Fibroblast of lung (primary cell): ENCODE data around the gene EXO1. TPM values are rescaled to one million over a fixed set of nuclear protein-coding genes. Genes with fewer than 3 reads are reported as not detected.

Source experiments
- DNase-seq, 2 donors: peaks; one replicate each; pipeline versions ENCODE4 v3.0.0 to v3.0.0-alpha.2; 2010; ENCODE audit warnings: low read depth in 2 of 2
- H2AFZ ChIP-seq: 2 replicates; pipeline ENCODE4 v1.5.1; 2012; ENCODE audit warnings: low read length, control low read depth, inconsistent platforms
- H3K27ac ChIP-seq: 2 replicates; pipeline ENCODE4 v1.5.1; 2011; ENCODE audit warnings: low read length, control low read depth; ENCODE audit not compliant: insufficient read depth
- H3K27me3 ChIP-seq: 2 replicates; pipeline ENCODE4 v1.5.1; 2011; ENCODE audit warnings: mild to moderate bottlenecking, low read length; ENCODE audit not compliant: control insufficient read depth, insufficient read depth
- H3K36me3 ChIP-seq: 2 replicates; pipeline ENCODE4 v1.5.1; 2011; ENCODE audit warnings: low read length; ENCODE audit not compliant: control insufficient read depth, insufficient read depth
- H3K4me1 ChIP-seq: 2 replicates; pipeline ENCODE4 v1.5.1; 2011; ENCODE audit warnings: low read length; ENCODE audit not compliant: control insufficient read depth, insufficient read depth; ENCODE audit errors: extremely low read depth
- H3K4me2 ChIP-seq: 2 replicates; pipeline ENCODE4 v1.5.1; 2011; ENCODE audit warnings: low read length, control low read depth; ENCODE audit not compliant: insufficient read depth; ENCODE audit errors: extremely low read depth
- H3K4me3 ChIP-seq, 4 experiments: fragments of 200-600 bp in 1 of 4; sonication (generic) in 1 of 4; replicated peaks in 1 of 4; 2 replicates each; pipeline ENCODE4 v1.5.1; 2011 to 2016; ENCODE audit warnings: low read length in 4 of 4, low read depth in 3 of 4, mild to moderate bottlenecking in 3 of 4, control low read depth in 2 of 4, inconsistent platforms in 1 of 4, mixed read lengths in 1 of 4; ENCODE audit not compliant: insufficient read depth in 1 of 4; ENCODE audit errors: control extremely low read depth in 1 of 4
- H3K79me2 ChIP-seq: 2 replicates; pipeline ENCODE4 v1.5.1; 2012; ENCODE audit warnings: mild to moderate bottlenecking, low read length, inconsistent platforms; ENCODE audit not compliant: control insufficient read depth, insufficient read depth
- H3K9ac ChIP-seq: 2 replicates; pipeline ENCODE4 v1.5.1; 2011; ENCODE audit warnings: mild to moderate bottlenecking, low read length, control low read depth; ENCODE audit not compliant: insufficient read depth
- H3K9me3 ChIP-seq: 2 replicates; pipeline ENCODE4 v1.5.1; 2012; ENCODE audit warnings: low read depth, low read length; ENCODE audit not compliant: control insufficient read depth, insufficient read depth
- H4K20me1 ChIP-seq: 2 replicates; pipeline ENCODE4 v1.5.1; 2011; ENCODE audit warnings: low read length; ENCODE audit not compliant: control insufficient read depth, insufficient read depth; ENCODE audit errors: extremely low read depth
- EZH2 ChIP-seq: IDR thresholded peaks from 2 replicates; pipeline ENCODE4 v1.5.1; 2012; ENCODE audit warnings: low read length, control low read depth, mild to moderate bottlenecking; ENCODE audit errors: missing control alignments
- polyA minus RNA-seq: library from RNA; depleted of rRNA, polyadenylated mRNA; stranded (reverse); fragments of >200 nt; gene quantifications from 2 replicates; pipeline ENCODE4 v1.2.3, GENCODE V29; 2011; ENCODE audit warnings: low replicate concordance
- polyA plus RNA-seq, 2 donors: library from polyadenylated mRNA; depleted of rRNA in 1 of 2; stranded (reverse) in 1 of 2; unstranded in 1 of 2; fragments of >200 nt; gene quantifications; 2 replicates each; pipeline ENCODE4 v1.2.1, GENCODE V29; 2011 to 2012; ENCODE audit warnings: missing spikeins in 1 of 2
- total RNA-seq: library from RNA; depleted of rRNA; stranded (reverse); fragments of >200 nt; gene quantifications from 2 replicates; pipeline ENCODE4 v1.2.1, GENCODE V29; 2014
- TF ChIP-seq, protein P1 (sequence below), 2 donors: IDR thresholded peaks in 1 of 2; conservative IDR thresholded peaks in 1 of 2; 1 replicate in 1 of 2; 2 replicates in 1 of 2; pipeline ENCODE4 v1.5.1; 2011 to 2012; ENCODE audit warnings: low read length in 2 of 2, control low read depth in 1 of 2, inconsistent platforms in 1 of 2, low read depth in 1 of 2, mild to moderate bottlenecking in 1 of 2

EXO1 gene
- 1.3 and 3.0 TPM in 2 replicates for total RNA-seq
- polyA plus RNA-seq, result 7.2 and 14.6 TPM in 2 replicates
- polyA plus RNA-seq (2012), result 4.8 and 9.8 TPM in 2 replicates
- polyA minus RNA-seq, result 1.1 and 4.5 TPM in 2 replicates

DNA sequence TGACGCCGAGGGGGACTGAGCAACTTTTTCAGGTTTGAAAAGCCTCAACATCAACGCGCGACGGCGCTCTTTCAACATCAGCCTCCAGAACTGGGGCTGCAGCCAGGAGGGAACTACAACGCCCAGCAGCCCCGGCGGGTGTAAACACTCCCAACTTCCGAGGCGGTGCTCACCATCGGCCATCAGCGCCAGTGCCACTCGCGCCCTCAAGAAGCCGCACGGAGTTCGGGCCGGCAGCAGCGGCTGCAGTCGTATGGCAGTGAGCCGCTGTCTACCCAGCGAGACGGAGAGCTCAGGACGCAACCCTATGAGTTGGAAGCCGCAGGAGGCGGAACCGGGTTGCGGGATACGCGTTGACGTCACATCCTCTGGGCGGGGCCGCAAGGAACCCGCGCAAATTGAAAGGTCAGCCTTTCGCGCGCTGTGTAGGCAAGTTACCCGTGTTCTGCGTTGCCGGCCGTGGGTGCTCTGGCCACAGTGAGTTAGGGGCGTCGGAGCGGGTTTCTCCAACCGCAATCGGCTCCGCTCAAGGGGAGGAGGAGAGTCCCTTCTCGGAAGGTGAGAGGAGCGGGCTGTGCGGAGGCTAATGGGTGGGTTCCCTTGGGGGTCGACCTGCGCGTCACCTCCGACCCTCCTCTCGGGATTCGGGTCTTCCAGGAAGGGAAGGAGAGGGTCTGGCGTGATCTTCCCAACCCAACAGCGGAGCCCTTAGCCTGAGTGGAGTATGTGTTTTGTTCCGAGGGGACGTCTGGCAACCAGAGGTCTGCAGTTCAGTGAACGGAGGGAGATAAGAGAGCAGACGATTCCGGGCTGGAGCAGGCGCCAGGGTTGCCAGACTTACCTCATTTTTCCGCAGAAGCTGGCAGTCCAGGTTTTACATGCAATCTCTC, at the start of gene EXO1:
TSS of gene EXO1 (plus strand) at position 409 of the 890 bp plus-strand sequence. CDS start 2,222 bp downstream, outside the sequence.
- no peaks in the 10 kb centered on the region for H3K4me1 ChIP-seq
- peaks cover 16% of the 10 kb centered on the region for H3K79me2 ChIP-seq
- peak within 1 kb of the TSS; percentile 96 for H3K9ac ChIP-seq
- peak within 1 kb of the TSS; percentile 90 for H3K4me2 ChIP-seq
- H2AFZ ChIP-seq, result peak within 1 kb of the TSS; percentile 98
- H3K4me3 ChIP-seq, result peak within 1 kb of the TSS; percentile 86 to 96 (median 88)
- H3K27ac ChIP-seq, result peak within 1 kb of the TSS; percentile 98
- H3K9me3 ChIP-seq, result no peaks in the 10 kb centered on the region
- H3K36me3 ChIP-seq, result no peaks in the 10 kb centered on the region
- no peaks in the 10 kb centered on the region for H3K27me3 ChIP-seq
- TF ChIP-seq EZH2, result no peak
- TF ChIP-seq, protein P1, sequence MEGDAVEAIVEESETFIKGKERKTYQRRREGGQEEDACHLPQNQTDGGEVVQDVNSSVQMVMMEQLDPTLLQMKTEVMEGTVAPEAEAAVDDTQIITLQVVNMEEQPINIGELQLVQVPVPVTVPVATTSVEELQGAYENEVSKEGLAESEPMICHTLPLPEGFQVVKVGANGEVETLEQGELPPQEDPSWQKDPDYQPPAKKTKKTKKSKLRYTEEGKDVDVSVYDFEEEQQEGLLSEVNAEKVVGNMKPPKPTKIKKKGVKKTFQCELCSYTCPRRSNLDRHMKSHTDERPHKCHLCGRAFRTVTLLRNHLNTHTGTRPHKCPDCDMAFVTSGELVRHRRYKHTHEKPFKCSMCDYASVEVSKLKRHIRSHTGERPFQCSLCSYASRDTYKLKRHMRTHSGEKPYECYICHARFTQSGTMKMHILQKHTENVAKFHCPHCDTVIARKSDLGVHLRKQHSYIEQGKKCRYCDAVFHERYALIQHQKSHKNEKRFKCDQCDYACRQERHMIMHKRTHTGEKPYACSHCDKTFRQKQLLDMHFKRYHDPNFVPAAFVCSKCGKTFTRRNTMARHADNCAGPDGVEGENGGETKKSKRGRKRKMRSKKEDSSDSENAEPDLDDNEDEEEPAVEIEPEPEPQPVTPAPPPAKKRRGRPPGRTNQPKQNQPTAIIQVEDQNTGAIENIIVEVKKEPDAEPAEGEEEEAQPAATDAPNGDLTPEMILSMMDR (conservative IDR thresholded peaks at IDR 0.05 in 1 of 2, IDR thresholded peaks at IDR 0.05 in 1 of 2; ENCODE audit: low read depth in 1 of 2, low read length in 2 of 2), result peak; percentile 17 to 20
- peak; percentile 90 to 94 for DNase-seq
- H4K20me1 ChIP-seq, result no peaks in the 10 kb centered on the region

DNA sequence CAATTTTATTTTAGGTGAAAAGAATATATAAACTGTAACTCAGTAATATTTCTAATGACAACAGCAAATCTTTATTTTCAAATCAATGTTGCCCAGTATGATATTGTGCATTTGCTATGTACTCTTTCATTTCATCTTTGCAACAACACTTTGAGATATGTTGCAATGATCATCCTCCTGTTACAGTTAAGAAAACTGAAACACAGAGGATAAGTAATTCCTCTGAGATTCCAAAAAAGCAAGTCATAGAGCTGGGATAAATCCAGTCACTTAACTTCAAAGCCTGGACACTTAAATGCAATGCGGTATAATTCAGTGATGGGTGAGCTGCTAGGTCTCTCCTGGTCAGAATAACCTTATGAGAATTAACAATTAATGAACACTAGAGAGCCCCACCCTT, 48.6 kb upstream of the EXO1 start:
- H3K79me2 ChIP-seq, result no peaks in the 10 kb centered on the region
- peak in 1 of 2 donors; percentile 51 for DNase-seq
- no peak overlapping the region for H3K4me3 ChIP-seq
- no peak overlapping the region for H3K27ac ChIP-seq
- no peaks in the 10 kb centered on the region for H3K4me1 ChIP-seq
- H3K4me2 ChIP-seq, result no peak overlapping the region
- no peak overlapping the region for H2AFZ ChIP-seq
- H3K9ac ChIP-seq, result no peak overlapping the region
- TF ChIP-seq, protein P1 (conservative IDR thresholded peaks at IDR 0.05 in 1 of 2, IDR thresholded peaks at IDR 0.05 in 1 of 2; ENCODE audit: low read depth in 1 of 2, low read length in 2 of 2), result no peak
- TF ChIP-seq EZH2, result no peak
- no peaks in the 10 kb centered on the region for H3K9me3 ChIP-seq
- no peaks in the 10 kb centered on the region for H3K36me3 ChIP-seq
- no peaks in the 10 kb centered on the region for H4K20me1 ChIP-seq
- no peaks in the 10 kb centered on the region for H3K27me3 ChIP-seq

DNA sequence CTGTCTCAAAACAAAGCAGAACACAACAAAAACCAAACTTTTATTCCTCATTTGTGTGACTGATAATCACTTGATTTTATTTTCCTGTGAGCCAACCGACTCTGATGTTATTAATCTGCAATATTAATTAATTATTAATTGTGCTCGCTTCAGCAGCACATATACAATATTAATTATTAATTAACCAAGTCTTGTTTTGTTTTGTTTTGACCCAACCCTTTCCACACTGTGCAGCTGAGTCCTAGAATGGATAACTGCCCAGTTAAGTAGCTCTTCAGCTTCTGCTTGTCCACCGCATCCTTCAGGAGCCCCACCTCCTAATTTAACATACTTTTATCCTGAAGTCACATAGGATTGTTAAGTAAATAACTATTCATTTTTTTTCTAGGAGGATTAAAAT, 47.4 kb upstream of the EXO1 start:
- no peak for TF ChIP-seq EZH2
- TF ChIP-seq, protein P1 (conservative IDR thresholded peaks at IDR 0.05 in 1 of 2, IDR thresholded peaks at IDR 0.05 in 1 of 2; ENCODE audit: low read depth in 1 of 2, low read length in 2 of 2), result no peak
- H3K4me3 ChIP-seq, result no peak overlapping the region

More for the DNA sequence above, 47.4 kb upstream of the EXO1 start:
- Histone ChIP-seq H3K27ac (no peak overlapping the region), H4K20me1 (no peaks in the 10 kb centered on the region), H3K9me3 (no peaks in the 10 kb centered on the region), H3K79me2 (no peaks in the 10 kb centered on the region), H3K4me1 (no peaks in the 10 kb centered on the region), H3K4me2 (no peak overlapping the region), H3K27me3 (no peaks in the 10 kb centered on the region), H3K9ac (no peak overlapping the region), H3K36me3 (no peaks in the 10 kb centered on the region), H2AFZ (no peak overlapping the region)
- no peak for DNase-seq
